H1 (cell line): Measurements from ENCODE around the gene TRHDE. TPM values are rescaled to one million over a fixed set of nuclear protein-coding genes. Genes with fewer than 3 reads are reported as not detected.

Experiments used
- CTCF ChIA-PET: fragments of 300-600 bp; sonication (Branson Sonifier 250); formaldehyde crosslinking; loops from one replicate; lab custom pipeline; 2021; ENCODE audit not compliant: partially characterized antibody; lab: Charles Lee
- POLR2A ChIA-PET: fragments of 300-600 bp; sonication (Branson Sonifier 250); formaldehyde crosslinking; loops from one replicate; lab custom pipeline; 2021; ENCODE audit warnings: inconsistent platforms; ENCODE audit not compliant: partially characterized antibody; lab: Charles Lee
- DNase-seq, 2 experiments: peaks; one replicate each; pipeline versions ENCODE4 v3.0.0 to v3.0.0-alpha.2; 2010 to 2022; ENCODE audit warnings: low spot score in 2 of 2, low read depth in 1 of 2, mixed read lengths in 1 of 2
- FAIRE-seq: peaks from 2 replicates; lab custom pipeline; 2011; peaks lifted over from hg19 to GRCh38; lab: Jason Lieb, UNC
- H2AFZ ChIP-seq: 2 replicates; pipeline ENCODE4 v1.8.1; 2012; ENCODE audit warnings: low read length, inconsistent platforms
- H2AK5ac ChIP-seq: 2 replicates; pipeline ENCODE4 v1.6.1; 2013; ENCODE audit warnings: low read depth, low read length
- H2BK120ac ChIP-seq: replicated peaks from 2 replicates; pipeline ENCODE3; 2013; ENCODE audit warnings: low read depth, low read length, inconsistent platforms
- H2BK12ac ChIP-seq: 2 replicates; pipeline ENCODE4 v1.6.1; 2013; ENCODE audit warnings: low read depth, low read length
- H2BK15ac ChIP-seq: 2 replicates; pipeline ENCODE4 v1.6.1; 2013; ENCODE audit warnings: low read length
- H2BK20ac ChIP-seq: 2 replicates; pipeline ENCODE4 v1.6.1; 2013; ENCODE audit warnings: low read length
- H2BK5ac ChIP-seq: 2 replicates; pipeline ENCODE4 v1.6.1; 2013; ENCODE audit warnings: low read depth, low read length
- H3K14ac ChIP-seq: 2 replicates; pipeline ENCODE4 v1.6.1; 2013; ENCODE audit warnings: inconsistent platforms; ENCODE audit not compliant: insufficient read length
- H3K18ac ChIP-seq: 2 replicates; pipeline ENCODE4 v1.6.1; 2013; ENCODE audit warnings: low read length; ENCODE audit errors: extremely low read depth
- H3K23ac ChIP-seq: 2 replicates; pipeline ENCODE4 v1.6.1; 2013; ENCODE audit warnings: inconsistent platforms; ENCODE audit not compliant: insufficient read length
- H3K23me2 ChIP-seq: 2 replicates; pipeline ENCODE4 v1.6.1; 2013; ENCODE audit warnings: low read depth, low read length
- H3K27ac ChIP-seq: 2 replicates; pipeline ENCODE4 v1.6.1; 2011; ENCODE audit warnings: low read depth, low read length, inconsistent platforms
- H3K27me3 ChIP-seq, 4 experiments: replicated peaks in 1 of 4; 1 replicate in 1 of 4; 2 replicates in 3 of 4; pipeline versions ENCODE4 v1.6.1 to v1.8.1; 2011 to 2013; ENCODE audit warnings: low read length in 3 of 4, mild to moderate bottlenecking in 3 of 4, inconsistent platforms in 2 of 4, mixed read lengths in 2 of 4, moderate library complexity in 1 of 4; ENCODE audit not compliant: control insufficient read depth in 3 of 4, insufficient read depth in 3 of 4; ENCODE audit errors: extremely low read depth in 1 of 4
- H3K36me3 ChIP-seq, 4 experiments: 2 replicates each; pipeline versions ENCODE4 v1.6.1 to v1.8.1; 2011 to 2013; ENCODE audit warnings: mild to moderate bottlenecking in 4 of 4, low read length in 3 of 4, moderate library complexity in 2 of 4, control low read depth in 1 of 4, inconsistent platforms in 1 of 4; ENCODE audit not compliant: insufficient read depth in 4 of 4, control insufficient read depth in 2 of 4
- H3K4ac ChIP-seq: replicated peaks from 2 replicates; pipeline ENCODE3; 2013; ENCODE audit warnings: low read length, low read depth, mixed read lengths, inconsistent platforms; ENCODE audit not compliant: insufficient read length
- H3K4me1 ChIP-seq, 4 experiments: replicated peaks in 1 of 4; 1 replicate in 1 of 4; 2 replicates in 3 of 4; pipeline versions ENCODE4 v1.6.1 to v1.8.1; 2011 to 2013; ENCODE audit warnings: low read length in 3 of 4, inconsistent platforms in 2 of 4, mixed read lengths in 1 of 4; ENCODE audit not compliant: insufficient read depth in 4 of 4, control insufficient read depth in 3 of 4
- H3K4me2 ChIP-seq, 2 experiments: 2 replicates each; pipeline versions ENCODE4 v1.6.1 to v1.8.1; 2011 to 2013; ENCODE audit warnings: low read depth in 2 of 2, low read length in 2 of 2, control low read depth in 1 of 2, inconsistent platforms in 1 of 2, mild to moderate bottlenecking in 1 of 2; ENCODE audit not compliant: insufficient read depth in 1 of 2
- H3K4me3 ChIP-seq, 4 experiments: fragments of 200-600, 300-600 bp in 1 of 4; sonication (generic), shearing (Covaris generic), sonication (Bioruptor Twin) in 1 of 4; 2 replicates each; pipeline versions ENCODE4 v1.5.1 to v1.8.1; 2011 to 2016; ENCODE audit warnings: low read length in 4 of 4, low read depth in 3 of 4, control low read depth in 2 of 4, inconsistent platforms in 2 of 4, mild to moderate bottlenecking in 2 of 4, mixed read lengths in 1 of 4, moderate library complexity in 1 of 4; ENCODE audit not compliant: insufficient read depth in 2 of 4; ENCODE audit errors: extremely low read depth in 1 of 4
- H3K56ac ChIP-seq: replicated peaks from 2 replicates; pipeline ENCODE3; 2013; ENCODE audit warnings: low read depth, mild to moderate bottlenecking, mixed read lengths, low read length, inconsistent platforms; ENCODE audit not compliant: insufficient read length
- H3K79me1 ChIP-seq: 2 replicates; pipeline ENCODE4 v1.6.1; 2013; ENCODE audit warnings: low read depth, low read length, control low read depth
- H3K79me2 ChIP-seq, 2 experiments: 2 replicates each; pipeline versions ENCODE4 v1.6.1 to v1.8.1; 2012 to 2013; ENCODE audit warnings: low read length in 2 of 2, mild to moderate bottlenecking in 2 of 2, inconsistent platforms in 1 of 2; ENCODE audit not compliant: insufficient read depth in 2 of 2, control insufficient read depth in 1 of 2
- H3K9ac ChIP-seq, 4 experiments: replicated peaks in 1 of 4; 1 replicate in 1 of 4; 2 replicates in 3 of 4; pipeline versions ENCODE4 v1.6.1 to v1.8.1; 2011 to 2013; ENCODE audit warnings: low read depth in 3 of 4, low read length in 3 of 4, control low read depth in 2 of 4, mild to moderate bottlenecking in 2 of 4, moderate library complexity in 2 of 4, inconsistent platforms in 1 of 4; ENCODE audit errors: extremely low read depth in 1 of 4
- H3K9me3 ChIP-seq, 2 experiments: 2 replicates each; pipeline versions ENCODE4 v1.6.1 to v1.8.1; 2012 to 2013; ENCODE audit warnings: mild to moderate bottlenecking in 2 of 2, moderate library complexity in 2 of 2, control low read depth in 1 of 2, inconsistent platforms in 1 of 2, low read depth in 1 of 2, low read length in 1 of 2, mixed read lengths in 1 of 2; ENCODE audit not compliant: insufficient read depth in 2 of 2
- H4K20me1 ChIP-seq, 2 experiments: replicated peaks in 1 of 2; 2 replicates each; pipeline versions ENCODE3 to v1.8.1; 2011 to 2013; ENCODE audit warnings: inconsistent platforms in 2 of 2, low read length in 2 of 2, mild to moderate bottlenecking in 1 of 2; ENCODE audit not compliant: insufficient read depth in 2 of 2, control insufficient read depth in 1 of 2
- H4K5ac ChIP-seq: 2 replicates; pipeline ENCODE4 v1.6.1; 2013; ENCODE audit warnings: low read length, low read depth, mixed read lengths, inconsistent platforms; ENCODE audit not compliant: insufficient read length
- H4K8ac ChIP-seq: 2 replicates; pipeline ENCODE4 v1.8.0; 2013; ENCODE audit warnings: mild to moderate bottlenecking, moderate library complexity, low read length, inconsistent platforms; ENCODE audit not compliant: insufficient read depth; ENCODE audit errors: extremely low read depth
- H4K91ac ChIP-seq: replicated peaks from 2 replicates; pipeline ENCODE3; 2013; ENCODE audit warnings: low read length, mixed read lengths, inconsistent platforms; ENCODE audit not compliant: insufficient read length
- ATF3 ChIP-seq: IDR thresholded peaks from 2 replicates; pipeline ENCODE4 v1.6.1; 2011; ENCODE audit warnings: low read depth, mild to moderate bottlenecking, low read length; ENCODE audit not compliant: insufficient read depth
- BACH1 ChIP-seq: IDR thresholded peaks from 2 replicates; pipeline ENCODE4 v1.6.1; 2012; ENCODE audit warnings: low read length, improper control_type of control experiment
- BCL11A ChIP-seq, 2 experiments: IDR thresholded peaks; one replicate each; pipeline ENCODE4 v1.6.1; 2011; ENCODE audit warnings: low read depth in 2 of 2, low read length in 2 of 2, mild to moderate bottlenecking in 2 of 2
- CHD1 ChIP-seq: IDR thresholded peaks from 2 replicates; pipeline ENCODE4 v1.6.1; 2012; ENCODE audit warnings: low read depth, low read length, improper control_type of control experiment
- E2F6 ChIP-seq: IDR thresholded peaks from 2 replicates; pipeline ENCODE4 v1.6.1; 2012; ENCODE audit warnings: inconsistent platforms
- GABPA ChIP-seq: IDR thresholded peaks from 2 replicates; pipeline ENCODE4 v1.6.1; 2011; ENCODE audit warnings: mild to moderate bottlenecking, low read length, moderate library complexity, borderline replicate concordance; ENCODE audit not compliant: insufficient read depth
- KDM1A ChIP-seq: fragments of 200-600, 300-600 bp; sonication (generic); IDR thresholded peaks from 2 replicates; pipeline ENCODE4 v1.7.1; 2016; ENCODE audit warnings: mild to moderate bottlenecking, low read length, borderline replicate concordance
- NRF1 ChIP-seq: IDR thresholded peaks from 2 replicates; pipeline ENCODE4 v1.6.1; 2011; ENCODE audit warnings: mild to moderate bottlenecking, low read depth, low read length, improper control_type of control experiment
- POLR2AphosphoS5 ChIP-seq: IDR thresholded peaks from 2 replicates; pipeline ENCODE4 v1.6.1; 2011; ENCODE audit warnings: low read depth, low read length
- POU5F1 ChIP-seq: IDR thresholded peaks from 2 replicates; pipeline ENCODE4 v1.6.1; 2011; ENCODE audit warnings: low read depth, mild to moderate bottlenecking, low read length, moderate library complexity
- SP1 ChIP-seq: IDR thresholded peaks from 2 replicates; pipeline ENCODE4 v1.6.1; 2011; ENCODE audit warnings: low read depth, low read length
- SP2 ChIP-seq: IDR thresholded peaks from 2 replicates; pipeline ENCODE4 v1.6.1; 2012; ENCODE audit warnings: mild to moderate bottlenecking, low read length, inconsistent platforms
- SUZ12 ChIP-seq: fragments of 200-600 bp; sonication (generic); IDR thresholded peaks from 2 replicates; pipeline ENCODE4 v1.6.1; 2012; ENCODE audit warnings: mild to moderate bottlenecking, inconsistent platforms, low read length, moderate library complexity, mixed read lengths
- TAF7 ChIP-seq: optimal IDR thresholded peaks from 2 replicates; pipeline ENCODE3; 2011; ENCODE audit warnings: low read depth, mild to moderate bottlenecking, inconsistent platforms, low read length, moderate library complexity, borderline replicate concordance
- YY1 ChIP-seq: IDR thresholded peaks from 2 replicates; pipeline ENCODE4 v1.6.1; 2011; ENCODE audit warnings: low read depth, mild to moderate bottlenecking, low read length
- WGBS, 2 experiments: shearing (Covaris generic) in 1 of 2; methylation state at CpG; one replicate each; pipeline versions ENCODE4 v1.1.6 to v1.1.7; 2013 to 2015; ENCODE audit warnings: low lambda C conversion rate in 2 of 2, mixed read lengths in 2 of 2, inconsistent platforms in 1 of 2, low coverage in 1 of 2, missing lambda C conversion rate in 1 of 2; ENCODE audit not compliant: insufficient replicate concordance in 2 of 2, insufficient coverage in 1 of 2, insufficient read length in 1 of 2; ENCODE audit errors: extremely low coverage in 1 of 2, missing lambda C conversion rate in 1 of 2; 5-methylcytosine and 5-hydroxymethylcytosine counted together
- polyA plus RNA-seq, 7 experiments: library from polyadenylated mRNA; depleted of rRNA in 3 of 7; stranded (reverse) in 5 of 7; unstranded in 2 of 7; fragments of >200 nt in 5 of 7; fragments of 200-250 nt in 2 of 7; gene quantifications; 1 replicate in 5 of 7; 2 replicates in 1 of 7; 4 replicates in 1 of 7; pipeline versions ENCODE4 v1.2.1 to v1.2.3, GENCODE V29; 2011 to 2013; ENCODE audit warnings: missing spikeins in 2 of 7, mixed read lengths in 2 of 7
- total RNA-seq: library from RNA; stranded (reverse); fragmentation: NEBNext Ultra II Directional; extraction: Animal tissue kit (Norgen Biotek cat#: 25700); gene quantifications from 2 replicates; pipeline ENCODE4 v1.2.1, GENCODE V29; 2021

Gene TRHDE
- total and polyA plus RNA-seq, 2 of the 8 experiments (the other 6 are each of a cell fraction or from before 2014, with no cell fraction given) = 1.3 to 5.0 TPM

DNA sequence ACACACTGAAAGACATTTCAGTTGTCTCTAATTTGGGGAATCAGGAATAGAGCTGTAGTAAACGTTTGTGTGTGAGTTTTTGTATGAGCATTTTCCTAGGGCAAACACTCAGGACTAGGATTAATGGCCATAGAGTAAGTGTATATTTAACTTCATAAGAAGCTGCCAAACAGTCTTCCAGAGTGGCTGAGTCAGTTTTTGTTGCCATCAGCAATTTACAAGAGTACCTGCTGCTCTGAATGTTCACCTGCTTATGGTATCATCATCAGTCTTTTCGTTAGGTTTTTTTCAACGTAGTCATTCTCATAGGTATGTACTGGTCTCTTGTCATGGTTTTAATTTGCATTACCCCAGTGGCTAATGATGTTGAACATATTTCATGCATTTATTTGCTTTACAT is 30.6 kb upstream of the TRHDE start:
- DNase-seq (no peak), FAIRE-seq (no peak)
- no peaks in the 10 kb centered on the region for H3K27me3 ChIP-seq
- H3K79me2 ChIP-seq = no peaks in the 10 kb centered on the region; a peak in 1 of 4 replicates
- no peak overlapping the region for H4K91ac ChIP-seq
- no peak overlapping the region for H2BK15ac ChIP-seq
- H4K20me1 ChIP-seq = no peaks in the 10 kb centered on the region
- H3K79me1 ChIP-seq = no peaks in the 10 kb centered on the region
- H2AFZ ChIP-seq = no peak overlapping the region
- H3K14ac ChIP-seq = no peak overlapping the region
- H2BK20ac ChIP-seq = no peak overlapping the region
- no peak overlapping the region for H4K5ac ChIP-seq
- no peak overlapping the region for H3K4me2 ChIP-seq
- no peak overlapping the region for H2AK5ac ChIP-seq
- ChIA-PET CTCF (no interaction called here), POLR2A (no interaction called here)
- no peaks in the 10 kb centered on the region for H3K23me2 ChIP-seq
- no peak overlapping the region for H3K9ac ChIP-seq
- no peak overlapping the region for H2BK12ac ChIP-seq
- no peak overlapping the region for H3K56ac ChIP-seq
- no peaks in the 10 kb centered on the region for H3K36me3 ChIP-seq
- H2BK120ac ChIP-seq = no peak overlapping the region
- no peaks in the 10 kb centered on the region for H3K9me3 ChIP-seq
- WGBS, 2 experiments = 86% methylated on average over 3 of the region's 3 CpGs; no CpG with 5 or more reads in 1 of the 2 experiments
- no peak overlapping the region for H3K4ac ChIP-seq
- H4K8ac ChIP-seq = no peak overlapping the region
- H3K27ac ChIP-seq = no peak overlapping the region
- H3K4me1 ChIP-seq = no peaks in the 10 kb centered on the region
- no peak overlapping the region for H3K23ac ChIP-seq
- no peak overlapping the region for H2BK5ac ChIP-seq
- H3K4me3 ChIP-seq = no peak overlapping the region
- no peak overlapping the region for H3K18ac ChIP-seq
- TF ChIP-seq TAF7 = no peak
- no peak for TF ChIP-seq SUZ12
- TF ChIP-seq ATF3 = no peak
- no peak for TF ChIP-seq POU5F1
- no peak for TF ChIP-seq SP2
- TF ChIP-seq BCL11A (IDR thresholded peaks at IDR 0.05; ENCODE audit: low read depth in 2 of 2, low read length in 2 of 2) = no peak
- no peak for TF ChIP-seq BACH1
- TF ChIP-seq SP1 = no peak
- TF ChIP-seq CHD1 = no peak
- no peak for TF ChIP-seq POLR2AphosphoS5
- no peak for TF ChIP-seq NRF1
- TF ChIP-seq YY1 = no peak
- TF ChIP-seq KDM1A = no peak
- TF ChIP-seq E2F6 = no peak
- TF ChIP-seq GABPA = no peak
